ENCODE results near the gene ROCK2.

The ROCK2 gene

GRCh38 chr2:11359865-11360264 is 15.4 kb upstream of the ROCK2 start:
- no peak overlapping the region for H3K4me3 ChIP-seq (ENCODE audit: low read depth, low read length)

GRCh38 chr2:11357428-11357972 is 13.1 kb upstream of the ROCK2 start:
- no peak overlapping the region for H3K4me3 ChIP-seq (ENCODE audit: low read depth, low read length)
- no peak for TF ChIP-seq CTCF (IDR thresholded peaks at IDR 0.05; ENCODE audit: borderline replicate concordance, insufficient read depth, low read depth, low read length)

More at GRCh38 chr2:11359865-11360264, 15.4 kb upstream of the ROCK2 start:
- TF ChIP-seq CTCF (IDR thresholded peaks at IDR 0.05; ENCODE audit: borderline replicate concordance, insufficient read depth, low read depth, low read length), result no peak

- no peak for TF ChIP-seq CTCF (IDR thresholded peaks at IDR 0.05; ENCODE audit: borderline replicate concordance, insufficient read depth, low read depth, low read length)
- no peak overlapping the region for H3K4me3 ChIP-seq (ENCODE audit: low read depth, low read length)
Observed at GRCh38 chr2:11356764-11357163, 12.3 kb upstream of the ROCK2 start.

GRCh38 chr2:11355194-11356053 is 11.0 kb upstream of the ROCK2 start:
- no peak overlapping the region for H3K4me3 ChIP-seq (ENCODE audit: low read depth, low read length)
- no peak for TF ChIP-seq CTCF (IDR thresholded peaks at IDR 0.05; ENCODE audit: borderline replicate concordance, insufficient read depth, low read depth, low read length)

GRCh38 chr2:11354363-11355154 is 10.1 kb upstream of the ROCK2 start:
- TF ChIP-seq CTCF (IDR thresholded peaks at IDR 0.05; ENCODE audit: borderline replicate concordance, insufficient read depth, low read depth, low read length), result no peak

GRCh38 chr2:11352781-11353537 is 8.5 kb upstream of the ROCK2 start:
- no peak for TF ChIP-seq CTCF (IDR thresholded peaks at IDR 0.05; ENCODE audit: borderline replicate concordance, insufficient read depth, low read depth, low read length)

More at GRCh38 chr2:11354363-11355154, 10.1 kb upstream of the ROCK2 start:
- no peak overlapping the region for H3K4me3 ChIP-seq (ENCODE audit: low read depth, low read length)

More at GRCh38 chr2:11352781-11353537, 8.5 kb upstream of the ROCK2 start:
- H3K4me3 ChIP-seq (ENCODE audit: low read depth, low read length), result no peak overlapping the region
